ENCODE data around the gene IL1RL1.

IL1RL1 gene

GRCh38 chr2:102304268-102304667 lies 7.1 kb upstream of the IL1RL1 start:
- H3K4me3 ChIP-seq (ENCODE audit: insufficient read depth in 1 of 2, low read depth in 1 of 2, low read length in 2 of 2), result no peak overlapping the region
- H4K8ac ChIP-seq (ENCODE audit: low read length), result no peak overlapping the region
- no peak overlapping the region for H2BK12ac ChIP-seq (ENCODE audit: low read length in 2 of 2)
- no peaks in the 10 kb centered on the region for H3K36me3 ChIP-seq (ENCODE audit: control insufficient read depth in 1 of 2, insufficient read depth in 2 of 2, low read depth in 1 of 2, low read length in 2 of 2)
- H3K27me3 ChIP-seq (ENCODE audit: control insufficient read depth in 1 of 2, insufficient read depth in 1 of 2, low read length in 2 of 2), result peaks cover 12 to 30% of the 10 kb centered on the region in 2 experiments
- H3K9me3 ChIP-seq (ENCODE audit: control insufficient read depth, low read length), result no peaks in the 10 kb centered on the region
- no peak overlapping the region for H3K27ac ChIP-seq (ENCODE audit: low read length, poor library complexity, severe bottlenecking)
- H3K79me1 ChIP-seq (replicated peaks; ENCODE audit: low read length, poor library complexity, severe bottlenecking), result no peaks in the 10 kb centered on the region
- no peak overlapping the region for H2AFZ ChIP-seq (ENCODE audit: low read depth, low read length)
- H3K18ac ChIP-seq (ENCODE audit: low read depth in 1 of 2, low read length in 2 of 2), result no peak overlapping the region
- H3K9ac ChIP-seq (ENCODE audit: low read length), result no peak overlapping the region
- no peak overlapping the region for H4K91ac ChIP-seq (ENCODE audit: low read length)
- H3K14ac ChIP-seq (ENCODE audit: low read length in 2 of 2), result no peak overlapping the region
- 0% methylated on average over 1 of the region's 2 CpGs for WGBS
- peak; percentile 77 for DNase-seq
- no peak overlapping the region for H2BK5ac ChIP-seq (ENCODE audit: low read depth, low read length, poor library complexity, severe bottlenecking)
- no peak overlapping the region for H3K4me2 ChIP-seq (ENCODE audit: low read length, poor library complexity, severe bottlenecking)
- no peak overlapping the region for H2BK120ac ChIP-seq (ENCODE audit: low read depth, low read length)
- no peaks in the 10 kb centered on the region for H3K4me1 ChIP-seq (ENCODE audit: control insufficient read depth, insufficient read depth, low read depth, low read length)
- H2BK15ac ChIP-seq (ENCODE audit: low read depth, poor library complexity, severe bottlenecking), result no peak overlapping the region
- no peak overlapping the region for H3K23ac ChIP-seq (ENCODE audit: low read length in 2 of 2)
- no peak overlapping the region for H2AK5ac ChIP-seq (ENCODE audit: low read length, severe bottlenecking)
- H3K4ac ChIP-seq (ENCODE audit: low read depth in 1 of 2, low read length in 2 of 2), result no peak overlapping the region

GRCh38 chr2:102304711-102305611 lies 6.4 kb upstream of the IL1RL1 start:
- Histone ChIP-seq H4K91ac (ENCODE audit: low read length) (peak overlapping the region; percentile 36), H2BK15ac (ENCODE audit: low read depth, poor library complexity, severe bottlenecking) (no peak overlapping the region), H3K9me3 (ENCODE audit: control insufficient read depth, low read length) (no peaks in the 10 kb centered on the region), H3K27me3 (ENCODE audit: control insufficient read depth in 1 of 2, insufficient read depth in 1 of 2, low read length in 2 of 2) (peaks cover 12 to 36% of the 10 kb centered on the region in 2 experiments), H3K18ac (ENCODE audit: low read depth in 1 of 2, low read length in 2 of 2) (peak overlapping the region; percentile 2 to 86), H2BK5ac (ENCODE audit: low read depth, low read length, poor library complexity, severe bottlenecking) (no peak overlapping the region), H3K36me3 (ENCODE audit: control insufficient read depth in 1 of 2, insufficient read depth in 2 of 2, low read depth in 1 of 2, low read length in 2 of 2) (no peaks in the 10 kb centered on the region), H3K4me3 (ENCODE audit: insufficient read depth in 1 of 2, low read depth in 1 of 2, low read length in 2 of 2) (no peak overlapping the region), H2BK12ac (ENCODE audit: low read length in 2 of 2) (peak overlapping the region; percentile 51 to 95), H3K4ac (ENCODE audit: low read depth in 1 of 2, low read length in 2 of 2) (peak overlapping the region in 1 of 2 experiments; percentile 1), H2BK120ac (ENCODE audit: low read depth, low read length) (peak overlapping the region; percentile 64), H4K8ac (ENCODE audit: low read length) (peak overlapping the region; percentile 70), H3K4me2 (ENCODE audit: low read length, poor library complexity, severe bottlenecking) (no peak overlapping the region), H3K4me1 (ENCODE audit: control insufficient read depth, insufficient read depth, low read depth, low read length) (no peaks in the 10 kb centered on the region), H3K14ac (ENCODE audit: low read length in 2 of 2) (no peak overlapping the region), H3K27ac (ENCODE audit: low read length, poor library complexity, severe bottlenecking) (no peak overlapping the region), H2AK5ac (ENCODE audit: low read length, severe bottlenecking) (no peak overlapping the region), H3K23ac (ENCODE audit: low read length in 2 of 2) (no peak overlapping the region), H2AFZ (ENCODE audit: low read depth, low read length) (no peak overlapping the region), H3K79me1 (replicated peaks; ENCODE audit: low read length, poor library complexity, severe bottlenecking) (no peaks in the 10 kb centered on the region), H3K9ac (ENCODE audit: low read length) (no peak overlapping the region)
- WGBS, result 75% methylated on average over 7 of the region's 11 CpGs
- peak; percentile 58 for DNase-seq

DNA sequence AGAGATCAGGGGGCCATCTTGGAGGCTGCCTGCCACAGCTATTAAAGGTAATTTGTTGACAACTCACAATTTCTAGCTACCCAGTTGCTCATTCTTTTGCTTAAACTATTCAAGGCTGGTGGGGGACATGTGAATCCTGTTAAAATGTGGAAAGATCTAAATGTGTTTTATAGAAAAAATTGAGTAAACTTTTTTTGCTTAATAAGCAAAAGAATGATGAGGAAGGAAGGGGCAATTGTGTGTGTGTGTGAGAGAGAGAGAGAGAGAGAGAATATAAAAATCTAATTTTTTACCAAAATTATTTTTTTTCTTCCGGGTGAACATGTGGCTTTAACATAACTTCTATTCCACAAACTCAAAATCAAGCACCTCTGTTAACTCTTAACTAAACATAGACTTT lies 5.2 kb upstream of the IL1RL1 start:
- Histone ChIP-seq H3K4me1 (ENCODE audit: control insufficient read depth, insufficient read depth, low read depth, low read length) (no peaks in the 10 kb centered on the region), H3K18ac (ENCODE audit: low read depth in 1 of 2, low read length in 2 of 2) (no peak overlapping the region), H3K79me1 (replicated peaks; ENCODE audit: low read length, poor library complexity, severe bottlenecking) (no peaks in the 10 kb centered on the region), H2BK12ac (ENCODE audit: low read length in 2 of 2) (no peak overlapping the region), H4K91ac (ENCODE audit: low read length) (no peak overlapping the region), H4K8ac (ENCODE audit: low read length) (no peak overlapping the region), H2AK5ac (ENCODE audit: low read length, severe bottlenecking) (no peak overlapping the region), H3K27me3 (ENCODE audit: control insufficient read depth in 1 of 2, insufficient read depth in 1 of 2, low read length in 2 of 2) (peaks cover 12 to 38% of the 10 kb centered on the region in 2 experiments), H3K9ac (ENCODE audit: low read length) (no peak overlapping the region), H2AFZ (ENCODE audit: low read depth, low read length) (no peak overlapping the region), H3K4me2 (ENCODE audit: low read length, poor library complexity, severe bottlenecking) (no peak overlapping the region), H3K14ac (ENCODE audit: low read length in 2 of 2) (no peak overlapping the region), H3K27ac (ENCODE audit: low read length, poor library complexity, severe bottlenecking) (no peak overlapping the region), H3K4me3 (ENCODE audit: insufficient read depth in 1 of 2, low read depth in 1 of 2, low read length in 2 of 2) (no peak overlapping the region), H2BK15ac (ENCODE audit: low read depth, poor library complexity, severe bottlenecking) (no peak overlapping the region), H3K36me3 (ENCODE audit: control insufficient read depth in 1 of 2, insufficient read depth in 2 of 2, low read depth in 1 of 2, low read length in 2 of 2) (no peaks in the 10 kb centered on the region), H2BK120ac (ENCODE audit: low read depth, low read length) (no peak overlapping the region), H3K4ac (ENCODE audit: low read depth in 1 of 2, low read length in 2 of 2) (no peak overlapping the region), H3K23ac (ENCODE audit: low read length in 2 of 2) (no peak overlapping the region), H3K9me3 (ENCODE audit: control insufficient read depth, low read length) (no peaks in the 10 kb centered on the region), H2BK5ac (ENCODE audit: low read depth, low read length, poor library complexity, severe bottlenecking) (no peak overlapping the region)
- DNase-seq, result no peak
- no CpG with 5 or more reads among the region's 1 CpG for WGBS

GRCh38 chr2:102313025-102313424 lies 1.7 kb downstream of the IL1RL1 start:
- H3K9me3 ChIP-seq (ENCODE audit: control insufficient read depth, low read length), result peaks cover 4% of the 10 kb centered on the region
- H2BK12ac ChIP-seq (ENCODE audit: low read length in 2 of 2), result no peak overlapping the region
- no peak overlapping the region for H2AK5ac ChIP-seq (ENCODE audit: low read length, severe bottlenecking)
- no peak overlapping the region for H3K9ac ChIP-seq (ENCODE audit: low read length)
- H2BK15ac ChIP-seq (ENCODE audit: low read depth, poor library complexity, severe bottlenecking), result no peak overlapping the region
- H3K18ac ChIP-seq (ENCODE audit: low read depth in 1 of 2, low read length in 2 of 2), result no peak overlapping the region
- no peak overlapping the region for H3K4ac ChIP-seq (ENCODE audit: low read depth in 1 of 2, low read length in 2 of 2)
- no peak overlapping the region for H3K4me2 ChIP-seq (ENCODE audit: low read length, poor library complexity, severe bottlenecking)
- no peak overlapping the region for H3K4me3 ChIP-seq (ENCODE audit: insufficient read depth in 1 of 2, low read depth in 1 of 2, low read length in 2 of 2)
- no peak overlapping the region for H2BK120ac ChIP-seq (ENCODE audit: low read depth, low read length)
- WGBS, result 15% methylated on average over 2 of the region's 2 CpGs
- H3K4me1 ChIP-seq (ENCODE audit: control insufficient read depth, insufficient read depth, low read depth, low read length), result no peaks in the 10 kb centered on the region
- H4K8ac ChIP-seq (ENCODE audit: low read length), result no peak overlapping the region
- no peak overlapping the region for H3K14ac ChIP-seq (ENCODE audit: low read length in 2 of 2)
- peak; percentile 87 for DNase-seq
- no peak overlapping the region for H2AFZ ChIP-seq (ENCODE audit: low read depth, low read length)
- no peak overlapping the region for H3K27ac ChIP-seq (ENCODE audit: low read length, poor library complexity, severe bottlenecking)
- H3K27me3 ChIP-seq (ENCODE audit: control insufficient read depth in 1 of 2, insufficient read depth in 1 of 2, low read length in 2 of 2), result peaks cover 6 to 18% of the 10 kb centered on the region in 2 experiments
- H3K36me3 ChIP-seq (ENCODE audit: control insufficient read depth in 1 of 2, insufficient read depth in 2 of 2, low read depth in 1 of 2, low read length in 2 of 2), result no peaks in the 10 kb centered on the region
- no peak overlapping the region for H3K23ac ChIP-seq (ENCODE audit: low read length in 2 of 2)
- H4K91ac ChIP-seq (ENCODE audit: low read length), result no peak overlapping the region
- H3K79me1 ChIP-seq (replicated peaks; ENCODE audit: low read length, poor library complexity, severe bottlenecking), result no peaks in the 10 kb centered on the region
- H2BK5ac ChIP-seq (ENCODE audit: low read depth, low read length, poor library complexity, severe bottlenecking), result no peak overlapping the region
